Astrocyte of the hippocampus (primary cell): ENCODE measurements around the gene SMC1B.
"Not testable (repeated sequence)": the region's sequence is repeated elsewhere in the genome, so short reads cannot be mapped to it uniquely, and the experiment has no call there.

ENCODE experiments used
- DNase-seq: peaks from one replicate; pipeline ENCODE4 v3.0.0; 2011; ENCODE audit warnings: low read depth, low spot score

The SMC1B gene

DNA sequence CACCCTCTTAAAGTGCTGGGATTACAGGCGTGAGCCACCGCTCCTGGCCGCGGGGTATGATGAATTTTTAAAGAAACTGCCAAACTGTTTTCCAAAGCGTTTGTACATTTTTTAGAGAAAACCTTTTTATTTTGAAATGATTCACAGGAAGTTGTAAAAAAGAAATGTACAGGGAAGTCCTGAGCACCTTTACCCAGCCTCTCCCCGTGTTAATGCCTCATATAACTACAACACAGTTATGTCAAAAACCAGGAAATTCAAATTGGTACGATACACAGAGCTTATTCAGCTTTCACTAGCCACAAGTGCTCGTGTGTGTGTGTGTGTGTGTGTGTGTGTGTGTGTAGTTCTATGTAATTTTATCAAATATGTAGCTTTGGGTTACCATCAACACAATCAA, 110.6 kb downstream of the SMC1B start:
- no peak for DNase-seq

- DNase-seq: no peak
These were observed 114.4 kb downstream of the SMC1B start for GRCh38 chr22:45298934-45299505.

DNA sequence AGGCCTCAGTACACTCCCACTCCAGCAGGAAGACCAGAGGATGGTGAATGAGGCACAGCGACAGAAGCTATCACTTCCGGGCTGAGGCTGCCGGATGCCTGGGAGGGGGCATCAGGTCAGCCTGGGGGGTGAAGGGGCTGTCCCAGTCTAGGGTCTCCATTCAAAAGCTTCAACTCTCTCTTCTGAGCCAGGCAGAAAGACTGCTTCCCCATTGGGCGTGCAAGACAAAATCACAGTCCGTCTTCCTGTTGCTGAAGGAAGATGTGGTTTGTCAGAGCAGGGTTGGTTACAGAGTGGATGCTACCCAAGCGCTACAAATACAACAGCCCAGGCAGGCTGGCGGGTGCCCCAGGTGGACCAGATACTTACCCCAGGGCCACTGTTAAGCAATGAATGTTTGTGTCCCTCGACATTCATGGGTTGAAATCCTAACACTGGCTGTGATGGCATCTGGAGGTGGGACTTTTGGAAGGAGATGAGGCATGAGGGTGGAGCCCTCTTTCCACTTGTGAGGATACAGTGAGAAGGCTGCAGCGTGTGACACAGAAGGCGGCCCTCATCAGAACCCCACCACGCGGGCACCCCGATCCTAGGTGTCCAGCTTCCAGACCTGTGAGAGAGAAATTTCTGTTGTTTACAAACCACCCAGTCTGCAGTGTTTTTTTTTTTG, 116.6 kb downstream of the SMC1B start:
- no peak for DNase-seq

- no peak for DNase-seq
These were observed 117.9 kb downstream of the SMC1B start for GRCh38 chr22:45295492-45295891.

DNA sequence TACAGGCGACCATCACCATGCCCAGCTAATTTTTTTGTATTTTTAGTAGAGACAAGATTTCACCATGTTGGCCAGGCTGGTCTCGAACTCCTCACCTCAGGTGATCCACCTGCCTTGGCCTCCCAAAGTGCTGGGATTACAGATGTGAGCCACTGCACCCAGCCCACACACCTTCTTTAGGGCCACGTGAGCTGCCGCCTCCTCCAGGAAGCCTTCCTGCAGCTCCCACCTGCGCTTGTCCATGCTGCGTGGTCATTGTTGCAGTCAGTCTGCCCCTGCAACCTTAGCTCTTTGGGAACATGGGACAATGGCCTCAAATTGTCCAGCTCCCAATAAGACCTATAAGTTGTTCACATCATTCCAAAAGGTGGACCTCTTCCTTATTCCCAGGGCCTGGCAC, 118.4 kb downstream of the SMC1B start:
- DNase-seq: not testable (repeated sequence)
